Thyroid gland (tissue), 4 donors: Measurements from ENCODE around the gene GAREM1.

ENCODE experiments used
- POLR2A ChIP-seq, 2 donors: fragments of 450-650 bp; IDR thresholded peaks; one replicate each; pipeline ENCODE4 v1.6.1; 2017; ENCODE audit warnings: antibody characterized with exemption in 2 of 2, mild to moderate bottlenecking in 2 of 2, moderate library complexity in 1 of 2
- TF ChIP-seq, protein P1 (sequence below), 6 experiments: fragments of 200-600 bp in 3 of 6; fragments of 450-650 bp in 3 of 6; sonication (generic) in 3 of 6; IDR thresholded peaks; one replicate each; pipeline ENCODE4 v1.5.1; 2016 to 2019; ENCODE audit warnings: antibody characterized with exemption in 6 of 6, mild to moderate bottlenecking in 2 of 6, inconsistent platforms in 1 of 6, moderate library complexity in 1 of 6

DNA sequence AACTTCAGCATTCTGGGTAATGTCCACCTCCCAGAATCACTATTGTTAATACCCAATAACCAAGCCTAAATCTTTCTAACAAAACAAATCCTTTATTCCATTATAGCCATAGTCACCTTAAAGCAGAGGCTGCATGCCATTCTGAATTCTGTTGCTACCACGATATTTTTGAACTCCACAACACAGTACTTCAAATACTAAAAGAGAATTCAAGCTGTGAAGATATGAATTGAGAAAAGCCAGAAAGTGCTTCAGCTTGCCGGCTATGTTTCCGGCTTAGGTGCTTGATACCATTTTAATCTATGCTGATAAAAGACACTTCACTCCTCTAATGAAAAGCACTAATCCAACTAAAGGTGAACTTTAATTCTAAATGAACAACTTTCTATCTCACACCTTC lies 41.3 kb downstream of the GAREM1 start:
- TF ChIP-seq, protein P1, sequence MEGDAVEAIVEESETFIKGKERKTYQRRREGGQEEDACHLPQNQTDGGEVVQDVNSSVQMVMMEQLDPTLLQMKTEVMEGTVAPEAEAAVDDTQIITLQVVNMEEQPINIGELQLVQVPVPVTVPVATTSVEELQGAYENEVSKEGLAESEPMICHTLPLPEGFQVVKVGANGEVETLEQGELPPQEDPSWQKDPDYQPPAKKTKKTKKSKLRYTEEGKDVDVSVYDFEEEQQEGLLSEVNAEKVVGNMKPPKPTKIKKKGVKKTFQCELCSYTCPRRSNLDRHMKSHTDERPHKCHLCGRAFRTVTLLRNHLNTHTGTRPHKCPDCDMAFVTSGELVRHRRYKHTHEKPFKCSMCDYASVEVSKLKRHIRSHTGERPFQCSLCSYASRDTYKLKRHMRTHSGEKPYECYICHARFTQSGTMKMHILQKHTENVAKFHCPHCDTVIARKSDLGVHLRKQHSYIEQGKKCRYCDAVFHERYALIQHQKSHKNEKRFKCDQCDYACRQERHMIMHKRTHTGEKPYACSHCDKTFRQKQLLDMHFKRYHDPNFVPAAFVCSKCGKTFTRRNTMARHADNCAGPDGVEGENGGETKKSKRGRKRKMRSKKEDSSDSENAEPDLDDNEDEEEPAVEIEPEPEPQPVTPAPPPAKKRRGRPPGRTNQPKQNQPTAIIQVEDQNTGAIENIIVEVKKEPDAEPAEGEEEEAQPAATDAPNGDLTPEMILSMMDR (IDR thresholded peaks at IDR 0.05): no peak
- TF ChIP-seq POLR2A (IDR thresholded peaks at IDR 0.05): no peak
